Body of pancreas (tissue), 4 donors: ENCODE results near the gene EFCAB11.

Experiments used
- POLR2A ChIP-seq, 3 donors: fragments of 450-650 bp; IDR thresholded peaks; one replicate each; pipeline ENCODE4 v1.6.1; 2016; ENCODE audit warnings: antibody characterized with exemption in 3 of 3, mild to moderate bottlenecking in 2 of 3
- TF ChIP-seq, protein P1 (sequence below), 7 experiments: fragments of 450-650 bp in 4 of 7; fragments of 200-600 bp in 3 of 7; sonication (generic) in 3 of 7; IDR thresholded peaks; one replicate each; pipeline ENCODE4 v1.5.1; 2016 to 2019; ENCODE audit warnings: antibody characterized with exemption in 7 of 7

GRCh38 chr14:89907655-89908054 lies 46.9 kb downstream of the EFCAB11 start:
- TF ChIP-seq, protein P1, sequence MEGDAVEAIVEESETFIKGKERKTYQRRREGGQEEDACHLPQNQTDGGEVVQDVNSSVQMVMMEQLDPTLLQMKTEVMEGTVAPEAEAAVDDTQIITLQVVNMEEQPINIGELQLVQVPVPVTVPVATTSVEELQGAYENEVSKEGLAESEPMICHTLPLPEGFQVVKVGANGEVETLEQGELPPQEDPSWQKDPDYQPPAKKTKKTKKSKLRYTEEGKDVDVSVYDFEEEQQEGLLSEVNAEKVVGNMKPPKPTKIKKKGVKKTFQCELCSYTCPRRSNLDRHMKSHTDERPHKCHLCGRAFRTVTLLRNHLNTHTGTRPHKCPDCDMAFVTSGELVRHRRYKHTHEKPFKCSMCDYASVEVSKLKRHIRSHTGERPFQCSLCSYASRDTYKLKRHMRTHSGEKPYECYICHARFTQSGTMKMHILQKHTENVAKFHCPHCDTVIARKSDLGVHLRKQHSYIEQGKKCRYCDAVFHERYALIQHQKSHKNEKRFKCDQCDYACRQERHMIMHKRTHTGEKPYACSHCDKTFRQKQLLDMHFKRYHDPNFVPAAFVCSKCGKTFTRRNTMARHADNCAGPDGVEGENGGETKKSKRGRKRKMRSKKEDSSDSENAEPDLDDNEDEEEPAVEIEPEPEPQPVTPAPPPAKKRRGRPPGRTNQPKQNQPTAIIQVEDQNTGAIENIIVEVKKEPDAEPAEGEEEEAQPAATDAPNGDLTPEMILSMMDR (IDR thresholded peaks at IDR 0.05): no peak
- no peak for TF ChIP-seq POLR2A (IDR thresholded peaks at IDR 0.05)
